ENCODE measurements around the gene FAM114A2.
"Not testable (repeated sequence)": the region's sequence is repeated elsewhere in the genome, so short reads cannot be mapped to it uniquely, and the experiment has no call there.

Gene FAM114A2

DNA sequence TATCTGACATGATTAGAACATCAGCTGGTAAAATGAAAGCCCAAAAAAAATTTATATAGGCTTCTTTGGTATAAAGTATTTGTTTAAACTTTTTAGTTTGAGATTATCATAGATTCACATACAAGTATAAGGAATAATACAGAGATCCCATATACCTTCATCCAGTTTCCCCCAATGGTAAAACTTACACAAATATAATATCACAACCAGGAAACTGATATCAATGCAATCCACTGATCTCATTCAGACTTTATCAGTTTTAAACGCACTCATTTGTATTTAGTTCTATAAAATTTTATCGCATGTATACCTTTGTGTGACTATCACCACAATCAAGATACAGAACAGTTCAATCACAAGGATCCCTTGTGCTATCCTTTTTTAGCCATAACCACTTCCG is 3.8 kb downstream of the FAM114A2 start:
- Histone ChIP-seq H3K27ac (ENCODE audit: extremely low read depth, low read depth, low read length) (no peak overlapping the region), H3K4me3 (ENCODE audit: low read depth, low read length) (no peak overlapping the region), H3K4me1 (ENCODE audit: control insufficient read depth, insufficient read depth, low read length) (peaks cover 7% of the 10 kb centered on the region), H3K9me3 (ENCODE audit: control insufficient read depth, insufficient read depth, low read depth, low read length) (no peaks in the 10 kb centered on the region), H3K36me3 (ENCODE audit: control insufficient read depth in 2 of 2, insufficient read depth in 1 of 2, low read length in 2 of 2) (peaks cover 2 to 10% of the 10 kb centered on the region in 2 experiments; a peak in 2 of 3 replicates)
- POLR2A ChIA-PET, result no interaction called here
- CTCF ChIA-PET, result no interaction called here
- TF ChIP-seq ZNF529 (tag by site-specific recombination; IDR thresholded peaks at IDR 0.05; ENCODE audit: insufficient replicate concordance) (peak; percentile 93), ZNF366 (tag by site-specific recombination; conservative IDR thresholded peaks at IDR 0.05) (no peak)

DNA sequence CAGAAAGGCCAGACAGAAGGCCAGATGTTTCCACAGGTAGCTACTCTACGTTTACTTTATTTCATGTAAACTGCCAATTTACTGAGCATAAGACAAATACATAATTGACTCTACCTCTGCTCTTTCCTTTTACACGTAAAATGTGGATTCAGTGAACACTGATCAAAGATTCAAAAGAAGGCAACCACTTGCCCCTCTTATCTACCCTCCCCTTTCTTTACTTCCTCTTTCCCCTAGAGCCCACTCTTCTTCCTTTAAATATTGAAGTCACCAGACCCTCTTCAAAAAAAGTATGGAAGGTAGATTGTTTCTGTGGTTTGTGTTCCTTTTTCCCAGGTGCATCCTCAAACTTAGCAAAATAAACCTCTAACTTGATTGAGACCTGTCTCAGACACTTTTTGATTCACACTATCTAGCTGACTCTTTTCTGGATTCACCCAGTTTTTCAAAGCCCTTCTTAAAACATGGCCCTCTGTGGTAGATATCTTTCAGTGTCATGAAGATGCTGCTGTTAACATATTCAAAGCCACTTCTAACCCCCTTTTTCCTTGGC is 6.7 kb downstream of the FAM114A2 start:
- CTCF ChIA-PET, result no interaction called here
- Histone ChIP-seq H3K4me1 (ENCODE audit: control insufficient read depth, insufficient read depth, low read length) (no peaks in the 10 kb centered on the region), H3K36me3 (ENCODE audit: control insufficient read depth in 2 of 2, insufficient read depth in 1 of 2, low read length in 2 of 2) (peaks cover 21 to 22% of the 10 kb centered on the region in 2 experiments; a peak in 2 of 3 replicates), H3K4me3 (ENCODE audit: low read depth, low read length) (no peak overlapping the region), H3K27ac (ENCODE audit: extremely low read depth, low read depth, low read length) (no peak overlapping the region), H3K9me3 (ENCODE audit: control insufficient read depth, insufficient read depth, low read depth, low read length) (no peaks in the 10 kb centered on the region)
- POLR2A ChIA-PET, result no interaction called here
- TF ChIP-seq HOXA7 (CRISPR knock-in tag; IDR thresholded peaks at IDR 0.05; ENCODE audit: borderline replicate concordance) (no peak), ZNF239 (tag by site-specific recombination; IDR thresholded peaks at IDR 0.05) (no peak), HOXD13 (CRISPR knock-in tag; IDR thresholded peaks at IDR 0.05; ENCODE audit: borderline replicate concordance) (no peak), ZNF792 (tag by site-specific recombination; IDR thresholded peaks at IDR 0.05) (no peak), SP7 (tag by site-specific recombination; IDR thresholded peaks at IDR 0.05) (no peak), ZNF10 (tag by site-specific recombination; IDR thresholded peaks at IDR 0.05) (no peak)

DNA sequence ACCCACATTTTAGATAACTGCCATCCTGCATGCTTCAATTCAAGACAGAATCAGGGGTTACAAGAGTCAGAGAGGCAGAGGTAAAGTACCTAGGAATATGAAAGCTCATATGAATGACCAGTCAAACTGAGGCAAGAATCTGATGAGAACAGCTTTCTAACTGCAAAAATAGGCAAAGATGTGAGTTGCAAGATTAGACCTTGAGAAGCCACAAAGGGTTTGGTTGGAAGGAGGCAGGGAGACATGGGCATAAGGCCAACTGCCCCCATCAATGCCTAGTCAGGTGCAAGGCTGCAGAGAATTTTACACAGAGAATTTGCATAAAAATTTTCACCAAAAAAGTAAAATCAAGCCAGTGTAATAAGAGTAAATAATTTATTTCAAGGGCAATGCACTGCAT is 12.8 kb downstream of the FAM114A2 start:
- TF ChIP-seq, protein P1, sequence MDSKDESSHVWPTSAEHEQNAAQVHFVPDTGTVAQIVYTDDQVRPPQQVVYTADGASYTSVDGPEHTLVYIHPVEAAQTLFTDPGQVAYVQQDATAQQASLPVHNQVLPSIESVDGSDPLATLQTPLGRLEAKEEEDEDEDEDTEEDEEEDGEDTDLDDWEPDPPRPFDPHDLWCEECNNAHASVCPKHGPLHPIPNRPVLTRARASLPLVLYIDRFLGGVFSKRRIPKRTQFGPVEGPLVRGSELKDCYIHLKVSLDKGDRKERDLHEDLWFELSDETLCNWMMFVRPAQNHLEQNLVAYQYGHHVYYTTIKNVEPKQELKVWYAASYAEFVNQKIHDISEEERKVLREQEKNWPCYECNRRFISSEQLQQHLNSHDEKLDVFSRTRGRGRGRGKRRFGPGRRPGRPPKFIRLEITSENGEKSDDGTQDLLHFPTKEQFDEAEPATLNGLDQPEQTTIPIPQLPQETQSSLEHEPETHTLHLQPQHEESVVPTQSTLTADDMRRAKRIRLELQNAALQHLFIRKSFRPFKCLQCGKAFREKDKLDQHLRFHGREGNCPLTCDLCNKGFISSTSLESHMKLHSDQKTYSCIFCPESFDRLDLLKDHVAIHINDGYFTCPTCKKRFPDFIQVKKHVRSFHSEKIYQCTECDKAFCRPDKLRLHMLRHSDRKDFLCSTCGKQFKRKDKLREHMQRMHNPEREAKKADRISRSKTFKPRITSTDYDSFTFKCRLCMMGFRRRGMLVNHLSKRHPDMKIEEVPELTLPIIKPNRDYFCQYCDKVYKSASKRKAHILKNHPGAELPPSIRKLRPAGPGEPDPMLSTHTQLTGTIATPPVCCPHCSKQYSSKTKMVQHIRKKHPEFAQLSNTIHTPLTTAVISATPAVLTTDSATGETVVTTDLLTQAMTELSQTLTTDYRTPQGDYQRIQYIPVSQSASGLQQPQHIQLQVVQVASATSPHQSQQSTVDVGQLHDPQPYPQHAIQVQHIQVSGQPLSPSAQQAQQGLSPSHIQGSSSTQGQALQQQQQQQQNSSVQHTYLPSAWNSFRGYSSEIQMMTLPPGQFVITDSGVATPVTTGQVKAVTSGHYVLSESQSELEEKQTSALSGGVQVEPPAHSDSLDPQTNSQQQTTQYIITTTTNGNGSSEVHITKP (tag by site-specific recombination; IDR thresholded peaks at IDR 0.05), result no peak
- TF ChIP-seq, protein P2, sequence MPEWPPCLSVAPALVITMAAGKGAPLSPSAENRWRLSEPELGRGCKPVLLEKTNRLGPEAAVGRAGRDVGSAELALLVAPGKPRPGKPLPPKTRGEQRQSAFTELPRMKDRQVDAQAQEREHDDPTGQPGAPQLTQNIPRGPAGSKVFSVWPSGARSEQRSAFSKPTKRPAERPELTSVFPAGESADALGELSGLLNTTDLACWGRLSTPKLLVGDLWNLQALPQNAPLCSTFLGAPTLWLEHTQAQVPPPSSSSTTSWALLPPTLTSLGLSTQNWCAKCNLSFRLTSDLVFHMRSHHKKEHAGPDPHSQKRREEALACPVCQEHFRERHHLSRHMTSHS (tag by site-specific recombination; IDR thresholded peaks at IDR 0.05), result no peak
- TF ChIP-seq, protein P3, sequence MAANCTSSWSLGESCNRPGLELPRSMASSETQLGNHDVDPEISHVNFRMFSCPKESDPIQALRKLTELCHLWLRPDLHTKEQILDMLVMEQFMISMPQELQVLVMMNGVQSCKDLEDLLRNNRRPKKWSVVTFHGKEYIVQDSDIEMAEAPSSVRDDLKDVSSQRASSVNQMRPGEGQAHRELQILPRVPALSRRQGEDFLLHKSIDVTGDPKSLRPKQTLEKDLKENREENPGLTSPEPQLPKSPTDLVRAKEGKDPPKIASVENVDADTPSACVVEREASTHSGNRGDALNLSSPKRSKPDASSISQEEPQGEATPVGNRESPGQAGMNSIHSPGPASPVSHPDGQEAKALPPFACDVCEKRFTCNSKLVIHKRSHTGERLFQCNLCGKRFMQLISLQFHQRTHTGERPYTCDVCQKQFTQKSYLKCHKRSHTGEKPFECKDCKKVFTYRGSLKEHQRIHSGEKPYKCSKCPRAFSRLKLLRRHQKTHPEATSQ (tag by site-specific recombination; IDR thresholded peaks at IDR 0.05), result no peak
- TF ChIP-seq SALL2 (tag by site-specific recombination; IDR thresholded peaks at IDR 0.05; ENCODE audit: borderline replicate concordance) (no peak), SETDB1 (IDR thresholded peaks at IDR 0.05; ENCODE audit: insufficient read length, low read length) (no peak), GLIS1 (tag by site-specific recombination; IDR thresholded peaks at IDR 0.05) (no peak), ZNF621 (tag by site-specific recombination; IDR thresholded peaks at IDR 0.05) (no peak)
- no peak overlapping the region for H3K27ac ChIP-seq (ENCODE audit: extremely low read depth, low read depth, low read length)
- no peaks in the 10 kb centered on the region for H3K4me1 ChIP-seq (ENCODE audit: control insufficient read depth, insufficient read depth, low read length)
- POLR2A ChIA-PET, result no interaction called here
- CTCF ChIA-PET, result no interaction called here
- no peak overlapping the region for H3K4me3 ChIP-seq (ENCODE audit: low read depth, low read length)
- H3K9me3 ChIP-seq (ENCODE audit: control insufficient read depth, insufficient read depth, low read depth, low read length), result no peaks in the 10 kb centered on the region
- peaks cover 27 to 29% of the 10 kb centered on the region in 2 experiments for H3K36me3 ChIP-seq (ENCODE audit: control insufficient read depth in 2 of 2, insufficient read depth in 1 of 2, low read length in 2 of 2)

DNA sequence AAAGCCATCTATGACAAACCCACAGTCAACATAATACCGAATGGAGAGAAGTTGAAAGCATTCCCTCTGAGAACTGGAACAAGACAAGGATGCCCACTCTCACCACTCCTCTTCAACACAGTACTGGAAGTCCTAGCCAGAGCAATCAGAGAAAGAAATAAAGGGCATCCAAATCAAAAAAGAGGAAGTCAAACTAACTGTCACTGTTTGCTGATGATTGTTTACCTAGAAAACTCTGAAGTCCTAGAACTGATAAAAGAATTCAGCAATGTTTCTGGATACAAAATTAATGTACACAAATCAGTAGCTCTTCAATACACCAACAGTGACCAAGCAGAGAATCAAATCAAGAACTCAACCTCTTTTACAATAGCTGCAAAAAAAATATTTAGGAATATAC is 19.8 kb downstream of the FAM114A2 start:
- CTCF ChIA-PET, result interaction anchor here (0.7 kb wide), 1 partner anchor 550 kb away, joined by 3 read pairs; no protein-coding TSS in a partner anchor
- H3K9me3 ChIP-seq (ENCODE audit: control insufficient read depth, insufficient read depth, low read depth, low read length), result not testable (repeated sequence)

More for the DNA sequence above, 19.8 kb downstream of the FAM114A2 start:
- H3K4me1 ChIP-seq (ENCODE audit: control insufficient read depth, insufficient read depth, low read length); POLR2A ChIA-PET; H3K36me3 ChIP-seq (ENCODE audit: control insufficient read depth in 2 of 2, insufficient read depth in 1 of 2, low read length in 2 of 2); H3K4me3 ChIP-seq (ENCODE audit: low read depth, low read length); H3K27ac ChIP-seq (ENCODE audit: extremely low read depth, low read depth, low read length): not testable (repeated sequence)
